ELR (cell line): ENCODE results near the gene CSRNP3.

Experiments
- DNase-seq: peaks from one replicate; pipeline ENCODE4 v3.0.0-alpha.2; 2015; ENCODE audit warnings: low read depth

Gene CSRNP3

GRCh38 chr2:165547900-165548299, 78.4 kb downstream of the CSRNP3 start:
- no peak for DNase-seq

- no peak for DNase-seq
These were observed 80.1 kb downstream of the CSRNP3 start for GRCh38 chr2:165549619-165550018.

GRCh38 chr2:165558832-165559231, 89.3 kb downstream of the CSRNP3 start:
- no peak for DNase-seq

- DNase-seq, result no peak
These were observed 91.0 kb downstream of the CSRNP3 start for GRCh38 chr2:165560377-165560988.

- DNase-seq, result no peak
These were observed 92.0 kb downstream of the CSRNP3 start for GRCh38 chr2:165561516-165561915.

GRCh38 chr2:165562233-165562632, 92.7 kb downstream of the CSRNP3 start:
- DNase-seq, result no peak

- no peak for DNase-seq
These were observed 94.1 kb downstream of the CSRNP3 start for GRCh38 chr2:165563468-165564225.

GRCh38 chr2:165566008-165566407, 96.5 kb downstream of the CSRNP3 start:
- DNase-seq, result no peak

GRCh38 chr2:165567273-165567672, 97.8 kb downstream of the CSRNP3 start:
- DNase-seq, result no peak

- DNase-seq, result no peak
These were observed 98.9 kb downstream of the CSRNP3 start for GRCh38 chr2:165568361-165568760.

- no peak for DNase-seq
These were observed 102.0 kb downstream of the CSRNP3 start for GRCh38 chr2:165571477-165571876.

GRCh38 chr2:165572151-165572550, 102.7 kb downstream of the CSRNP3 start:
- no peak for DNase-seq

- DNase-seq, result no peak
These were observed 104.3 kb downstream of the CSRNP3 start for GRCh38 chr2:165573534-165574461.

- no peak for DNase-seq
These were observed 105.6 kb downstream of the CSRNP3 start for GRCh38 chr2:165575044-165575615.

- DNase-seq, result no peak
These were observed 107.1 kb downstream of the CSRNP3 start for GRCh38 chr2:165576409-165577154.

- DNase-seq, result no peak
These were observed 112.9 kb downstream of the CSRNP3 start for GRCh38 chr2:165582409-165582808.

- DNase-seq, result no peak
These were observed 113.5 kb downstream of the CSRNP3 start for GRCh38 chr2:165582863-165583506.

GRCh38 chr2:165584126-165584654, 114.7 kb downstream of the CSRNP3 start:
- DNase-seq, result no peak

GRCh38 chr2:165586019-165586418, 116.5 kb downstream of the CSRNP3 start:
- peak; percentile 10 for DNase-seq

GRCh38 chr2:165587335-165587938, 117.9 kb downstream of the CSRNP3 start:
- no peak for DNase-seq
